Measurements from ENCODE around the gene FADD. TPM values are rescaled to one million over a fixed set of nuclear protein-coding genes. Genes with fewer than 3 reads are reported as not detected.

FADD gene
- total and polyA plus RNA-seq, 10 donors = 11.3 to 28.8 (median 23.1) TPM

DNA sequence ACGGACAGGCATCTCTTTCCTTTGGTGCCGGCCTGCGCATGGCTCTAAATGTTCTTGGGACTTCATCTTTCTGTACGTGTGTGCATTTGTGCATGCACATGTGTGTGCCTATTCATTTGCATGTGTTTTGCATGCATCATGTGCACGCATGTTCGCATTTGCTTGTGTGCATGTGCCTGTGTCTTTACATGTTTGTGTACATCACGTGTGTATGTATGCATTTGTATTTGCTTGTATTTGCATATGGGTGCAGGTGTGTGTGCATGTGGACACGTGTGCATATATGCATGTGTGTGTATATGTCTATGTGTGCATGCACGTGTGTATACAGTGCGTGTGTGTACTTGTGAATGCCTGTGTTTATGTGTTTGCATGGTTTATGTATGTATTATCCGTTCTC is 13.5 kb upstream of the FADD start:
- peaks cover 0 to 7% (median 2%) of the 10 kb centered on the region in 6 donors for H3K4me1 ChIP-seq
- DNase-seq = no peak
- peaks cover 0 to 51% (median 0%) of the 10 kb centered on the region in 7 donors for H3K27me3 ChIP-seq (replicated peaks in 1 of 7)
- intact Hi-C loops (cut with DNase I; ENCODE audit: low total_unique reads) = no loop called here
- no peaks in the 10 kb centered on the region for H3K9me3 ChIP-seq
- 88 to 92% (median 92%) methylated on average over 11 of the region's 11 CpGs for WGBS, 5 donors
- TF ChIP-seq POLR2AphosphoS5 (IDR thresholded peaks at IDR 0.05) (no peak), POLR2A (IDR thresholded peaks at IDR 0.05) (no peak)
- TF ChIP-seq, protein P1, sequence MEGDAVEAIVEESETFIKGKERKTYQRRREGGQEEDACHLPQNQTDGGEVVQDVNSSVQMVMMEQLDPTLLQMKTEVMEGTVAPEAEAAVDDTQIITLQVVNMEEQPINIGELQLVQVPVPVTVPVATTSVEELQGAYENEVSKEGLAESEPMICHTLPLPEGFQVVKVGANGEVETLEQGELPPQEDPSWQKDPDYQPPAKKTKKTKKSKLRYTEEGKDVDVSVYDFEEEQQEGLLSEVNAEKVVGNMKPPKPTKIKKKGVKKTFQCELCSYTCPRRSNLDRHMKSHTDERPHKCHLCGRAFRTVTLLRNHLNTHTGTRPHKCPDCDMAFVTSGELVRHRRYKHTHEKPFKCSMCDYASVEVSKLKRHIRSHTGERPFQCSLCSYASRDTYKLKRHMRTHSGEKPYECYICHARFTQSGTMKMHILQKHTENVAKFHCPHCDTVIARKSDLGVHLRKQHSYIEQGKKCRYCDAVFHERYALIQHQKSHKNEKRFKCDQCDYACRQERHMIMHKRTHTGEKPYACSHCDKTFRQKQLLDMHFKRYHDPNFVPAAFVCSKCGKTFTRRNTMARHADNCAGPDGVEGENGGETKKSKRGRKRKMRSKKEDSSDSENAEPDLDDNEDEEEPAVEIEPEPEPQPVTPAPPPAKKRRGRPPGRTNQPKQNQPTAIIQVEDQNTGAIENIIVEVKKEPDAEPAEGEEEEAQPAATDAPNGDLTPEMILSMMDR (IDR thresholded peaks at IDR 0.05 in 8 of 11, conservative IDR thresholded peaks at IDR 0.05 in 3 of 11) = no peak
- no peak overlapping the region for H3K27ac ChIP-seq
- no peaks in the 10 kb centered on the region for H3K36me3 ChIP-seq
- H3K4me3 ChIP-seq = no peak overlapping the region

DNA sequence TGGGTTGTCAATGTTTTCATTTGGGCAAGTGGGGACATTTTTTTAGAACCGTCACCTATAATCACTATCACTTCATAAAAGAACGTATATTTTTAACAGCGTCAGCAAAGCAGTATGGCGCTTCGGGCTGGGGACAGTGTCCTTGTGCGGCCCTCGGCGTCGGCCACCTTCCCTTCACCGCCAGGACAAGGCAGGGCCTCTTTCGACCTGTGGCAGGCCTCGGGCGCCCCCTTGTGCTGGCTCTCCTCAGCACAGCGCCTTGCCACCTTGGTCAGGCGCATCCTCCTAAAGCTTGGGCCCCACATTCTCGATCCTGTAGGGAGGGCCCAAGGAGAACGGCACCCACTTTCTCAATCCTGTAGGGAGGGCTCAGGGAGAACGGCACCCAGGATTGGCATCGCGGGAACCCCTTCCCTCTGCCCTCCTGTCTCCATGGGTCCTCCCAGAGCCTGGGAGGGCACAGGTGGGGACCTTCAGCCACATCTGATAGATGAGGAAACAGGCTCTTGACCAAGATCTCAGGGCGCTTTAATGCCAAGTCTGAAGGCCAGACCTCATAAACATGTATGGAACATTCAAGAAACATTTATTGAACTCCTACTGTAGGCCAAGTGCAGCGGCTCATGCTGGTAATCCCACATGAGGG is 11.5 kb upstream of the FADD start:
- Histone ChIP-seq H3K36me3 (no peaks in the 10 kb centered on the region), H3K4me1 (peaks cover 0 to 13% (median 4%) of the 10 kb centered on the region in 6 donors), H3K9me3 (no peaks in the 10 kb centered on the region), H3K27ac (no peak overlapping the region), H3K27me3 (replicated peaks in 1 of 7) (peaks cover 0 to 49% (median 7%) of the 10 kb centered on the region in 7 donors), H3K4me3 (no peak overlapping the region)
- DNase-seq = peak; percentile 87
- no peak for TF ChIP-seq POLR2A (IDR thresholded peaks at IDR 0.05)
- TF ChIP-seq, protein P1 (IDR thresholded peaks at IDR 0.05 in 8 of 11, conservative IDR thresholded peaks at IDR 0.05 in 3 of 11) = peak; percentile 47 to 90 (median 77)
- peak in 2 of 3 donors; percentile 28 to 59 for TF ChIP-seq POLR2AphosphoS5 (IDR thresholded peaks at IDR 0.05)
- intact Hi-C loops (cut with DNase I; ENCODE audit: low total_unique reads) = no loop called here
- WGBS, 5 donors = 12 to 21% (median 15%) methylated on average over 14 to 22 of the region's 22 CpGs

DNA sequence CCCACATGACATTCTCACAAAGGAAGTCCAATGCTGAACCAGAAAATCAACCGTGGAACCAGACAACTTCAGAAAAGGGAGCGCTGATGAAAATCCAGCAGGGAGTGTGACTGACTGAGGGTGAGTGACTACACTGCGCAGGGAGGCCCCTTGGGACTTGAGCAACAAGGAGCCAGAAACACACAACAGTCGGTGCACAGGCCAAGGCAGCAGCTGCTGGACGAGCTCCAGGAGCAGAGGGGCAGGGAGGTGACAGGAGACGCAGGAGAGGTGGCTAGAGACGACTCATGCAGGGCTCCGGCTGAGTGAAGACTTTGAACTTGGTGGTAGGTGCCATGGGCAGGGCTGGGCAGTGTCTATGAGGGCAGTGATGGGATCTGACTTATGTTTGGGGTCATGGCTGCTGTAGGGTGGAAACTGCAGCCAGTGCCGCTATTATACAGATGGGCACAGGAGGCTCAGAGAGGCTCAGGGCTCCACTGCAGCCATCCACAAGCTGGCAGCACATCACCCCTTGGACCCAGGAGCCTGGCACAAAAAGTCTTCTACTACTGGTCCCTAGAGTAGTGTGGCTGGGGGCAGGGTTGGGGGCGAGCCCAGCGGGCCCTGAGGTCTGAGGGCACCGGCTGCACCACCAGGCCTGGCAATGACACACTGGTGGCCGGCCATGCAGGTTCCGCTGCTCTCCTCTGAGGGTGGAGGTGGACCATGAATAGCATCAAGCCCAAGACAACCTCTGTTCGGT is 10.3 kb upstream of the FADD start:
- Histone ChIP-seq H3K36me3 (no peaks in the 10 kb centered on the region), H3K27ac (no peak overlapping the region), H3K4me3 (no peak overlapping the region), H3K4me1 (peaks cover 0 to 13% (median 4%) of the 10 kb centered on the region in 6 donors), H3K9me3 (no peaks in the 10 kb centered on the region), H3K27me3 (replicated peaks in 1 of 7) (peaks cover 0 to 39% (median 7%) of the 10 kb centered on the region in 7 donors)
- 79 to 88% (median 84%) methylated on average over 14 to 15 of the region's 15 CpGs for WGBS, 5 donors
- TF ChIP-seq, protein P1 (IDR thresholded peaks at IDR 0.05 in 8 of 11, conservative IDR thresholded peaks at IDR 0.05 in 3 of 11) = no peak
- no peak for TF ChIP-seq POLR2A (IDR thresholded peaks at IDR 0.05)
- TF ChIP-seq POLR2AphosphoS5 (IDR thresholded peaks at IDR 0.05) = no peak
- no peak for DNase-seq
- intact Hi-C loops (cut with DNase I; ENCODE audit: low total_unique reads) = no loop called here
